Smooth muscle cell of bladder (primary cell): ENCODE results near the gene TTC8. TPM values are rescaled to one million over a fixed set of nuclear protein-coding genes. Genes with fewer than 3 reads are reported as not detected.

Experiments used
- total RNA-seq: library from RNA; depleted of rRNA; stranded (reverse); fragments of >200 nt; gene quantifications from 2 replicates; pipeline ENCODE4 v1.2.3, GENCODE V29; 2014

TTC8 gene
- total RNA-seq, result 19.9 and 21.3 TPM in 2 replicates

GRCh38 chr14:88824314-88825077 is at the start of gene TTC8:
Gene TTC8, plus strand, starts transcription at chr14:88824651. Its CDS starts 57 bp downstream, at chr14:88824708.

GRCh38 chr14:88792473-88793258 is 31.8 kb upstream of the TTC8 start, which contains the start of gene EML5:
Gene EML5, minus strand, starts transcription at chr14:88792953. Its CDS starts 450 bp downstream, at chr14:88792503.

Other genes with a start within 250 kb of the TTC8 start
- gene EML5, start 31.7 kb upstream of the TTC8 start, total RNA-seq, result under 0.01 TPM in 2 replicates